ENCODE data around the gene PRELID1.
"Not testable (repeated sequence)": the region's sequence is repeated elsewhere in the genome, so short reads cannot be mapped to it uniquely, and the experiment has no call there.

Gene PRELID1

DNA sequence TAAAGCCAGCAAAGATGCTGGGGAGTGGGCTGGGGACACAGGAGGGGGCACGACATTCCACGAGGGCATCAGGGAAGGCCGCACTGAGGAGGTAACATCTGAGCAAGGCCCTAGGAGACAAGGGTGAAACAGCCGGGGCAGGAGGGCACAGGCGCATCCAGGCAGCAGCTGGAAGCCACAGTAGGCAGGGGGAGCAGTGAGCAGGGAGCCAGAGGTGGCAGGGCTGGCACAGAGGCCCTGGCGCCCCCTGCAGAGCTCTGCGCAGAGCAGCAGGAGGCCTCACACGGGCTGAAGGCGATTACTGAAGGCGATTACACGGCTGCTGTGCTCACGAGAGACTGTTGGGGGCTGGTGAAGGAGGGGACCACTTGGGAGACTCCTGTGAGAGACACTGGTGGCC lies 32.5 kb downstream of the PRELID1 start:
- 0 out of 2 replicates have a peak, but pooled peaks cover 4% of the 10 kb centered on the region for H3K36me3 ChIP-seq (ENCODE audit: insufficient read depth, low read length)
- no peaks in the 10 kb centered on the region for H3K27me3 ChIP-seq (ENCODE audit: insufficient read depth, low read length)
- H2AFZ ChIP-seq (ENCODE audit: low read length, unreplicated experiment) = no peak overlapping the region
- no peak overlapping the region for H3K4me3 ChIP-seq (ENCODE audit: low read depth, low read length)
- no peaks in the 10 kb centered on the region for H3K4me1 ChIP-seq (ENCODE audit: control insufficient read depth, insufficient read depth, low read length, unreplicated experiment)
- H3K27ac ChIP-seq (ENCODE audit: low read depth, low read length) = no peak overlapping the region
- H3K79me2 ChIP-seq (ENCODE audit: control insufficient read depth, insufficient read depth, low read length, unreplicated experiment) = peaks cover 5% of the 10 kb centered on the region

DNA sequence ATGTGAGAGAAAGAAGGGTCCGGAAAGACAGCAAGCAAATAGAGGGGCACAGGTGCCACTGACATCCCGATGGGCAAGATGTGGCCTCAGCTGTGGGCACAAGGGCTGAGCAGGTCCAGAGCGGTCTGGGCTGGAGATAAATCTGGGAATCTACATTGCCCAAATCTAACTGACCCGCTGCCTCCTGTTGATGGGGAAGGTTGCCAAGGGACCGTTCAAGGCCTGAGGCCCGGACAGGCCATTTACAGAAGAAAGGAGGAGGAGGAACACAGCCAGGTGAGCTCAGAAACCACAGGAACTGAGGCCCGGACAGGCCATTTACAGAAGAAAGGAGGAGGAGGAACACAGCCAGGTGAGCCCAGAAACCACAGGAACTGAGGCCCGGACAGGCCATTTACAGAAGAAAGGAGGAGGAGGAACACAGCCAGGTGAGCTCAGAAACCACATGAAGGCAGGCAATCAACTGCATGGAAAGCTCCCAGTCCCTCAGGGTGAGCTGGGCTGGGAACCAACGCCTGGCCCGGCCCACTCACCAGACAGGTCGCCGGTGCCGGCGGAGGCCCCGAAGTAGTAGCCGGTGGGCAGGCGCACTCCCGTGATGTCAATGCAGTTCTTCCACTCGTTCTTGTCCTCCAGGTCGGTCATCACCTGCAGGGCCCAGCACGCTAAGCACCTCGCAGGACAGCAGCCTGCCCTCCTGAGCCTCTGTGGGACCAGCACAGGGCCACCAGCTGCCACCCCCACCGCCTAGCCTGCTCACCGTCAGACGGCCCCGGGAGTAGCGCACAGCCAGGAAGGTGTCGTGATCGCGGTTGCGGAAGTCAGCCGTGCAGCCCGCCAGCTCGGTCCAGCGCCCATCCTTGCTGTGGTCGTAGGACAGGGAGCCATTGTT lies 33.2 kb downstream of the PRELID1 start:
- 0 out of 2 replicates have a peak, but pooled peaks cover 4% of the 10 kb centered on the region for H3K36me3 ChIP-seq (ENCODE audit: insufficient read depth, low read length)
- no peak overlapping the region for H3K27ac ChIP-seq (ENCODE audit: low read depth, low read length)
- H2AFZ ChIP-seq (ENCODE audit: low read length, unreplicated experiment) = no peak overlapping the region
- peaks cover 5% of the 10 kb centered on the region for H3K79me2 ChIP-seq (ENCODE audit: control insufficient read depth, insufficient read depth, low read length, unreplicated experiment)
- no peaks in the 10 kb centered on the region for H3K27me3 ChIP-seq (ENCODE audit: insufficient read depth, low read length)
- no peaks in the 10 kb centered on the region for H3K4me1 ChIP-seq (ENCODE audit: control insufficient read depth, insufficient read depth, low read length, unreplicated experiment)
- H3K4me3 ChIP-seq (ENCODE audit: low read depth, low read length) = no peak overlapping the region

DNA sequence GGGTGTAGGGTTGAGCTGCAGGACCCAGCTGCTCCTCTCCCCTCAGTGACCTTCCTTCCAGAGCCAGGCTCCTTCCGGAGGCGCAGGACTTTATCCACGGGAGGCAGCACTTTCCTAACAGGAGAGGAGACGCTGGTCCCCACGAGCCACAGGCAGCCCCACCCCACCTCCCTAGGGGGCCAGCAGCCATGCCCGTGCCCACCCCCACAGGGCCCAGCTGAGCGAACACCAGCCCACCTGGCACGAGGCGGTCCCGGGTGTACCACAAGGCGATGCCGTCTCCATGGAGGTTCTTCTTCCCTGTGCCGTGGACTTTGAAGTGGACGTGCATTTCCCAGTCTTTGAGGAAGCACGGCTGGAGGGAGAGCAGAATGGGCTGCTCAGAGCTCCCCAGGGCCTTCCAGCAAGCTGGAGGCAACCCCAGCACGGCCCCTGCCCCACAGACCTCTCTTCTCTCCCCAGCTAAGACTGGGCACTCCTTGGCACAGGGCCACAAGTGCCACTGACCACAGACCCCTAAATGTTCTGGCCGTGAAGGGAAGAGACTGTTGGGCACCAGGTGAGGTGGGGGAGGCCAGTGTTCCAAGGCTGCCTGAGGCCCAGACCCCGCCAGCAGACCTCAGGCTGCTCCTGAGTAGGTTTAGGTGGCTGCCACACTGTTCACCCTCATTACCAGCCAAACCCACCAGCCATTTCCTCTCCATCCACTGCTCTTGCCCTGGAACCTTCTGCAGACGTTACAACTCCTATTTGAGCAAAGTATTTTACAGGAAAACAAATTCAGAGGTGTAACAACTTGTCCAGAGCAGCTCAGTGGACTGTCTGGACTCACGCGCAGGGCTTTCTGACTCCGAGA lies 34.9 kb downstream of the PRELID1 start:
- H3K4me1 ChIP-seq (ENCODE audit: control insufficient read depth, insufficient read depth, low read length, unreplicated experiment) = no peaks in the 10 kb centered on the region
- no peak overlapping the region for H3K27ac ChIP-seq (ENCODE audit: low read depth, low read length)
- H3K79me2 ChIP-seq (ENCODE audit: control insufficient read depth, insufficient read depth, low read length, unreplicated experiment) = peaks cover 8% of the 10 kb centered on the region
- no peak overlapping the region for H2AFZ ChIP-seq (ENCODE audit: low read length, unreplicated experiment)
- H3K36me3 ChIP-seq (ENCODE audit: insufficient read depth, low read length) = 0 out of 2 replicates have a peak, but pooled peaks cover 3% of the 10 kb centered on the region
- no peaks in the 10 kb centered on the region for H3K27me3 ChIP-seq (ENCODE audit: insufficient read depth, low read length)
- H3K4me3 ChIP-seq (ENCODE audit: low read depth, low read length) = no peak overlapping the region

- no peak overlapping the region for H3K27ac ChIP-seq (ENCODE audit: low read depth, low read length)
- H2AFZ ChIP-seq (ENCODE audit: low read length, unreplicated experiment) = no peak overlapping the region
- H3K4me3 ChIP-seq (ENCODE audit: low read depth, low read length) = no peak overlapping the region
- no peaks in the 10 kb centered on the region for H3K4me1 ChIP-seq (ENCODE audit: control insufficient read depth, insufficient read depth, low read length, unreplicated experiment)
- no peaks in the 10 kb centered on the region for H3K36me3 ChIP-seq (ENCODE audit: insufficient read depth, low read length)
- no peaks in the 10 kb centered on the region for H3K27me3 ChIP-seq (ENCODE audit: insufficient read depth, low read length)
- H3K79me2 ChIP-seq (ENCODE audit: control insufficient read depth, insufficient read depth, low read length, unreplicated experiment) = peaks cover 12% of the 10 kb centered on the region
These were observed 35.6 kb downstream of the PRELID1 start for GRCh38 chr5:177339107-177339638.

DNA sequence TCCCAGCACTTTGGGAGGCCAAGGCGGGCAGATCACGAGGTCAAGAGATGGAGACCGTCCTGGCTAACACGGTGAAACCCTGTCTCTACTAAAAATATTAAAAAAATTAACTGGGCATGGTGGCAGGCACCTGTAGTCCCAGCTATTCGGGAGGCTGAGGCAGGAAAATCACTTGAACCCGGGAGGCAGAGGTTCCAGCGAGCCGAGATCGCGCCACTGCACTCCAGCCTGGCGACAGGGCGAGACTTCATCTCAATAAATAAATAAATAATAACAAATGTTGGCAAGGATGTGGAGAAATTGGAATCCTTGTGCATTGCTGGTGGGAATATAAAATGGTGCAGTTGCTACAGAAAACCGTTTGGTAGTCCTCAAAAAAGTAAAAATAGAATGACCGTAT lies 39.4 kb downstream of the PRELID1 start:
- H3K79me2 ChIP-seq (ENCODE audit: control insufficient read depth, insufficient read depth, low read length, unreplicated experiment) = peaks cover 40% of the 10 kb centered on the region
- H3K36me3 ChIP-seq (ENCODE audit: insufficient read depth, low read length); H3K27me3 ChIP-seq (ENCODE audit: insufficient read depth, low read length); H3K27ac ChIP-seq (ENCODE audit: low read depth, low read length); H3K4me3 ChIP-seq (ENCODE audit: low read depth, low read length); H2AFZ ChIP-seq (ENCODE audit: low read length, unreplicated experiment); H3K4me1 ChIP-seq (ENCODE audit: control insufficient read depth, insufficient read depth, low read length, unreplicated experiment): not testable (repeated sequence)

DNA sequence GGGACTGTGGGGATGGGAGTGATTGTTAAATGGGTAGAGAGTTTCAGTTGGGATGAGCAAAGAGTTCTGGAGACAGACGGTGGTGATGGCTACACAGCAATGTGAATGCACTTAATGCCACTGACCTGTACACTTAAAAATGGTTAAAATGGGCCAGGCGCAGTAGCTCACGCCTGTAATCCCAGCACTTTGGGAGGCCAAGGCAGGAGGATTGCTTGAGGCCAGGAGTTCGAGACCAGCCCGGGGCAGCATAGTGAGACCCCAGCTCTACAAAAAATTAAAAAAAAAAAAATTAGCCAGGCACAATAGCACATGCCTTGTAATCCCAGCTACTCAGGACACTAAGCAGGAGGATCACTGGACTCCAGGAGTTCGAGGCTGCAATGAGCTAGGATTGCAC lies 40.2 kb downstream of the PRELID1 start:
- Histone ChIP-seq H3K36me3 (ENCODE audit: insufficient read depth, low read length) (peaks cover 4% of the 10 kb centered on the region; the same call in 1 of the 2 replicates), H3K4me1 (ENCODE audit: control insufficient read depth, insufficient read depth, low read length, unreplicated experiment) (no peaks in the 10 kb centered on the region), H3K27me3 (ENCODE audit: insufficient read depth, low read length) (no peaks in the 10 kb centered on the region), H3K4me3 (ENCODE audit: low read depth, low read length) (no peak overlapping the region), H2AFZ (ENCODE audit: low read length, unreplicated experiment) (no peak overlapping the region), H3K27ac (ENCODE audit: low read depth, low read length) (no peak overlapping the region), H3K79me2 (ENCODE audit: control insufficient read depth, insufficient read depth, low read length, unreplicated experiment) (peaks cover 45% of the 10 kb centered on the region)

GRCh38 chr5:177344891-177345290 lies 41.3 kb downstream of the PRELID1 start:
- Histone ChIP-seq H3K79me2 (ENCODE audit: control insufficient read depth, insufficient read depth, low read length, unreplicated experiment) (peaks cover 51% of the 10 kb centered on the region), H3K27me3 (ENCODE audit: insufficient read depth, low read length) (no peaks in the 10 kb centered on the region), H3K27ac (ENCODE audit: low read depth, low read length) (no peak overlapping the region), H3K4me1 (ENCODE audit: control insufficient read depth, insufficient read depth, low read length, unreplicated experiment) (peaks cover 5% of the 10 kb centered on the region), H2AFZ (ENCODE audit: low read length, unreplicated experiment) (no peak overlapping the region), H3K36me3 (ENCODE audit: insufficient read depth, low read length) (peaks cover 4% of the 10 kb centered on the region; the same call in 1 of the 2 replicates), H3K4me3 (ENCODE audit: low read depth, low read length) (no peak overlapping the region)

DNA sequence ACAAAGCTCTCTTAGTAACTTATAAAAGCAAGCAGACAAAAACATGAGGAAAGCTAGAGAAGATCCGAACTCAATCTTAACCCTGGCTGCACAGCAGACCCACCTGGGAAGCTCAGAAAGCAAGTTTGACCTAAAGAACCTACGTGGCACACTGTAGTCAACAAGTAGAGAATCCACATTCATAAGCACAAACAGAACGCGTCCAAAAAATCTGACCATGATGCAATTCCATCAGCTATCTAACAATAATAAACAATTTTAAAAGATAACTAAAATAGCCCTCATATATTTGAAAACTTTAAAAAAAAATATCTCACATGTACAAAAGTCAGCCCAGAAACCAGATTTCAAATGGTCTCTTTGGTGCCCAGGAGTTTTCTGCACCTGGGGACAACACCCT lies 43.2 kb downstream of the PRELID1 start:
- Histone ChIP-seq H3K79me2 (ENCODE audit: control insufficient read depth, insufficient read depth, low read length, unreplicated experiment) (peaks cover 66% of the 10 kb centered on the region), H3K4me1 (ENCODE audit: control insufficient read depth, insufficient read depth, low read length, unreplicated experiment) (peaks cover 15% of the 10 kb centered on the region), H3K36me3 (ENCODE audit: insufficient read depth, low read length) (peaks cover 4% of the 10 kb centered on the region; the same call in 1 of the 2 replicates), H2AFZ (ENCODE audit: low read length, unreplicated experiment) (no peak overlapping the region), H3K4me3 (ENCODE audit: low read depth, low read length) (no peak overlapping the region), H3K27ac (ENCODE audit: low read depth, low read length) (no peak overlapping the region), H3K27me3 (ENCODE audit: insufficient read depth, low read length) (no peaks in the 10 kb centered on the region)

DNA sequence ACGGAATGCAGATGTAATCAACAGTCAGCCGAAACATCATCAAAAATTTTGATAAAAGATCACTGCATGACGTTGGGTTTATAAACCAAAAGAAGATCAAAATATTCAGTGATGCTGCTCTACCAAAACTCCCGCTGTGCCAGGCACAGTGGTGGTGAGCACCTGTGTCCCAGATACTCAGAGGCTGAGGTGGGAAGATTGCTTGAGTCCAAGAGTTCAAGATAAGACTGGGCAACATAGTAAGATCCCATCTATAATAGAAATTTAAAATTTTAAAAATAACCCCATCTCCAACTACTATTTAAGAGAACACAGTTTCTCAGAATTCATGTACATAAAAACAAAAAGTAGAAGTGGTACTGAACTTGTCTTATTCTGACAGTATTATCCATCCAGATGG lies 44.1 kb downstream of the PRELID1 start:
- Histone ChIP-seq H3K4me1 (ENCODE audit: control insufficient read depth, insufficient read depth, low read length, unreplicated experiment) (peaks cover 15% of the 10 kb centered on the region), H3K4me3 (ENCODE audit: low read depth, low read length) (no peak overlapping the region), H2AFZ (ENCODE audit: low read length, unreplicated experiment) (no peak overlapping the region), H3K27ac (ENCODE audit: low read depth, low read length) (no peak overlapping the region), H3K27me3 (ENCODE audit: insufficient read depth, low read length) (no peaks in the 10 kb centered on the region), H3K79me2 (ENCODE audit: control insufficient read depth, insufficient read depth, low read length, unreplicated experiment) (peaks cover 66% of the 10 kb centered on the region), H3K36me3 (ENCODE audit: insufficient read depth, low read length) (peaks cover 4% of the 10 kb centered on the region; the same call in 1 of the 2 replicates)

- Histone ChIP-seq H3K27ac (ENCODE audit: low read depth, low read length) (no peak overlapping the region), H3K27me3 (ENCODE audit: insufficient read depth, low read length) (no peaks in the 10 kb centered on the region), H3K79me2 (ENCODE audit: control insufficient read depth, insufficient read depth, low read length, unreplicated experiment) (peaks cover 60% of the 10 kb centered on the region), H3K4me1 (ENCODE audit: control insufficient read depth, insufficient read depth, low read length, unreplicated experiment) (peaks cover 15% of the 10 kb centered on the region), H3K36me3 (ENCODE audit: insufficient read depth, low read length) (peaks cover 4% of the 10 kb centered on the region; the same call in 1 of the 2 replicates), H2AFZ (ENCODE audit: low read length, unreplicated experiment) (no peak overlapping the region), H3K4me3 (ENCODE audit: low read depth, low read length) (peak overlapping the region; percentile 98; the same call in 1 of the 2 replicates)
These were observed 45.7 kb downstream of the PRELID1 start for GRCh38 chr5:177349362-177349647.
